Stimulated activated CD8-positive, alpha-beta memory T cell treated with anti-CD3 and anti-CD28 coated beads, Interleukin-15, amount 100 ng/mL, for 48 hours (primary cell): ENCODE results near the gene EPS8.

Source experiments
- DNase-seq, 2 donors: peaks; one replicate each; pipeline ENCODE4 v3.0.0-alpha.2; 2020; ENCODE audit warnings: low read depth in 2 of 2

Gene EPS8

DNA sequence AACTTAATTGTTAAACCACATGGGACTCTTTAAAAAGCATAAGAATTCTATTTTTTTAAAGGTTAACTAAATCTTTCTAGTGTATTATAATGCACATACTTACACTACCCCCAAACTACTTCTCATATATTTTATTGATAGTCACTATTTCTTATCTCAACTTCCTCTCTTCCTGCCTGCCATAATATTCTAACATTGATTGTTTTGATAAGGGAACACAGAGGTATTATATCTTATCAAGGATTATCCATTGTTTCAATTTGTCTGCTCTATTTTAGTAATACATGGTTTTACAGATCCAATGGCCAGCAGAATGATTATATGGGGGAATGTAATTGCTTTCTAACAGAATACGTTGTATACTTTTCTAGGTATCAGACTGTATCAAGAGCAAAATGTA, 98.9 kb downstream of the EPS8 start:
- DNase-seq = no peak

DNA sequence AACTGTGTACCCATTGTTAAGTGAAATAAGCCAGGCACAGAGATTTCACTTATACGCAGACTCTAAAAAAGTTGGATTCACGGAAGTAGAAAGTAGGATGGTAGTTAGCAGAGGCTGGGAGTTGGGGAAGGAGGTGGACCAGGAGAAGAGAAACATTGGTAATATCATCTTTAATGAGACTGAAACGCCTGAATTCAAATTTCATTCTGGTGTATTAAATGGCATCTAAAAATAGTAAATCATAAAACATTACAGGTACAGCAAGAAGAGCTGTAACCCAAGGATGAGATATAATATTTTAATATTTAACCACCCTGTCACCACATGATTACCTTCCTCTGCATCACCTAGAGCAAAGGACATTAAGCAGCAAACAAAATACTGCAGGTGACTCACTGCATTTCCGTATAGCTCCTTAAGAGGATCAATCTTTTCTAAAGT, 99.4 kb downstream of the EPS8 start:
- DNase-seq = no peak

DNA sequence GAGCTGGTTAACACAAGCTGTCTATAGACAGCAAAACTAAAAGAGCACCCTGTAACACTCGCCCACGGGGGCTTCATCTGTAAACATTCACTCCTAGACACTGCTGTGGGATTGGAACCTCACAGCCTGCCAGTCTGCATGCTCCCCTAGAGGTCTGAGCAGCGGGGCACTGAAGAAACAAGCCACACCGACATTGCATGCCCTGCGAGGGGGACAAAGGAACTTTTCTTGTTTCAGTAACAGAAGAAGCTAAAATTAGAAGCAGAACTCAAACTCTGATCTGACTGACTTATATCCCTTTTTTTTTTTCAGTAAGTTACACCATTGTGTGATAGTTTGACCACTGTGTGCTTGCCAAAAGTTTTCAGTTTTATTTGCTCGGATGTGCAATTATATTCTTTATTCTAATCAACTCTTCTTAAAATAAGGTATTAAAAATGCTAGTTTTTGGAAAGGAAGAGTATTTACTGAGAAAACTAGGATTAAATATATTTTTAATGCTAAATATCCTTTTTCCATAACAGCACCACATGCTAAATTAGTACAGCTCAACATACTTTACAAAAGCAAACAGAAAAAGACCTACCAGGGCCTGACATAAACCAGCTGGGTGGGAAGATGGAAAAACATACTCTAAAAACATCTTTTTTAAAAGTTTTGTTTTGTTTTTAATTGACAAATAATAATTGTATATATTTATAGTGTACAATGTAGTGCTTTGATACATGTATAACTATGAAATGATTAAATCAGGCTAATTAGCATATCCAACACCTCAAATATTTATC, 100.2 kb downstream of the EPS8 start:
- no peak for DNase-seq

DNA sequence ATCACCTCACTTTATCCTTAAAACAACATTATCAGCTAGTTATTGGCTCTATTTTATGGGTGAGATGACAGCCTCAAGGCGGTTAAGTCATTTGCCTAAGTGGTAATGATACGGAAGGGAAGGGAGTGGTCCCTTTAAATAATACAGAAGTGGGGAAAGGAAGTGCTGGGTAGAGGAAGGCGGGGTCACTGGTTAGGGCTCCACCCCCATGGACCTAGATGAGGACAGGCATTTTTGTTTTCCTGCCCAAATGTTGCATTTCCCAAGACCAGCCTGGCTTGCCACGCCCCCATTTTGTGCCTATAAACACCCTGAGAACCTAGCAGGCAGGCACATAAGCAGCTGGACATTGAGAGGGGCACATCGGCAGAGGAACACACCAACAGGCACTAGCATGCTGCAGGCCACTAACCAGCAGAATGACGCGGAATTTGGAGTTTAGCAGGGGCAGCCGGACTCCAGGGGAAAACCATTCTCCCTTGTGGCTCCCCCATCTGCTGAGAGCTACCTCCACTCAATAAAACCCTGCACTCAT, 100.9 kb downstream of the EPS8 start:
- no peak for DNase-seq

DNA sequence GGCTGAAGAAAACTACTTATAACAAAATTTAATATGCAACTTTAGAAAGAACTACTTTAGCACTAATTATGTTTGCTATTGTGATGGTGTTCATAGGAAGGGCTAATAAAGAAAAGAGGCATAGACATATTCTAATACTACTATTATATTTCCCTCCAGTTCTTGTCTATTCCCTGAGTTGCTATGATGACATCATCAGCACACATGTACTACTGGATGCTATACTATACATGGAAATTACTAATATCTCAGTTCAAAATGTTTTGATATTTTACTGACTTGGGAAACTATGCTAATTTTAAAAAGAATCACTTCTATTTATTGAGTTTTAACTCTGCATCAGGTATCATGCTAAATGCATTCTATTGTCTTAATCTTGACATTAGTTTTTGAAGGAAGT, 101.6 kb downstream of the EPS8 start:
- no peak for DNase-seq

DNA sequence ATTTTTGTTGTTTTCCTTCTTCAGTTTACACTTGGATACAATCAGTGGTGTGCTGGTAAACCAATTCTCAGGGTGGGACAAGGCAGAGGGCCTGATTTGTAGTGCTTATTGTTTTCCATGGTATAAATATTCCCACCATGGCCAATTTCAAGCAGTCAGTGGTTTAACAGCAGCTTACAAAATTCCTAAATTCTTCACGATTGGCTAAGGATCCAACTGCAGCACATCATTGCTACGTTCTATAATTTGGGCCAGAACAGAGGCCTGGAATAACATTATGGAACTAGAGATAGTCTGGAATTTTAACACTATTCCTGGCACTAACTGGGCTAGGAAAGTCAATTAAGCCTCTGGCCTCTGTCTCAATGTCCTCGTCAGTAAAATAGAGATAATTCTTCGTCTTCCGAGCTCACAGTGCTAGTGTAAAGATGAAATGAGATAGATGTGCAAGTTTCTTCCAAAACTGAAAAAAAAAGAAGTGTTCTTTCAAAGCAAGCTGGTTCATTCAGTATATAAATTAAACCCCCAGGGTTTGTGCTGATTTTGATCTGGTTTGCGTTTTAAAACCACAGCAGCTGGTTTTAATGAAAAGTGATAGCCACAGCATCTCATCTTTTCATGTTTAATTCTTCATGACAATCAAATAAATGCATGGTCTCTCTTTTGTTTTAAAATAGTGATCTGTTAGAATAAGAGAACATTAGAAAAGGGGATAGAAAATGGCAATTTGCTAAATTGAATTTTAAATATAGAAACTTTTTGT, 104.1 kb downstream of the EPS8 start:
- no peak for DNase-seq

DNA sequence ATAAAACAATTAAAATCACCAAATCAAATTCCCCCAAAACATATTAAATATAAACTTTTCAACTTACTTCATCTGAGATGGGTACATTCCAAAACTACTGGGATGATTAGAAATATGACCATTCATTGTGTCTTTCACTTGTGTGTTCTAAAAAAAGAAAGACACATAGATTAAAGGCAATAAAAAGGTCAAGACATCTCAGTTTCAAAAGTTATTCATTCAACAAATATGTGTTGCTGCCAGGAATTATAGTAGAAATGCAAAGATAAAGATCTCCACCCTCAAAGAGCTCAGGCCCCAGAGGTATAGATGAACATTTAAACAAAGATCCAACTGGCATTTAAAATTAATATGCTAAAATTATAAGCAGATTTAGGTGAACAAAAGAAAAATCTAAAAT, 106.4 kb downstream of the EPS8 start:
- no peak for DNase-seq

DNA sequence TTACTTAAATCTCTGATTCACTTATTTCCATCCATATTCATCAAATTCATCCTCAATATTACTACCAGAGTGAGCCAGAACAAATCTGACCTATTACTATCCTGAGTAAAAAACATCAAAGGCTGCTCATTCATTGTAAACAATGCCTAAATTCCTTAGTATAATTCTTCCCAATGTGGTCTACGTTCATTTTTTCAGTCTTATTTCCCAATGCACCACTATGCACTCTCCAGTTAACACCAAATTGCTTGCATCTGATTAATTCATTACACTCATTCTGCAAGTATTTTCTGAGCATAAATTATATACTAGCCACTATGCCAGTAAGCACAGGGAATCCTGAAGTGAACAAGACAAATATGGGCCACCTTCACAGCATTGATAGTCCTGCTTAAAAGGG, 110.0 kb downstream of the EPS8 start:
- DNase-seq = no peak

DNA sequence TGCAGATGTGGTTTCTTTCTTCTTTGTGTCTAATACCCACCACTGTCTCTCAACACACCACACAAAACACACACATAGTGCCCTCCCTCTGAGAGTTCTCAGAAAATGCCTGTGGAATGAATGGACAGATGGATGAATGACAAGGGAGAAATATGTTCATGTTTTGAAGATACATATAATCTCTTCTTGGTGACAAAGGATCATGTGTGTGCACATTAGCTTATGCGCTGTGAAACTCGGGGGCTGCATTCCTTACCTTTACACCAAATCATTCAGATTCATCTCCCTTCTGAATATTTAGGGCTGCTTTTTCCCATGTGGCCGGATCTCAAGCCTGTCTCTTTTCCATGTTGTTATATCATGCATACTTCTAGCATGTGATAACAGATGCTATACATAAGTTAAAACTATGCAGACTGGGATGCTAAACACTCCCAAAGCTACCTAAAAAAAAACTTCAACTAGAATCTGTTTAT, 111.4 kb downstream of the EPS8 start:
- DNase-seq = no peak

DNA sequence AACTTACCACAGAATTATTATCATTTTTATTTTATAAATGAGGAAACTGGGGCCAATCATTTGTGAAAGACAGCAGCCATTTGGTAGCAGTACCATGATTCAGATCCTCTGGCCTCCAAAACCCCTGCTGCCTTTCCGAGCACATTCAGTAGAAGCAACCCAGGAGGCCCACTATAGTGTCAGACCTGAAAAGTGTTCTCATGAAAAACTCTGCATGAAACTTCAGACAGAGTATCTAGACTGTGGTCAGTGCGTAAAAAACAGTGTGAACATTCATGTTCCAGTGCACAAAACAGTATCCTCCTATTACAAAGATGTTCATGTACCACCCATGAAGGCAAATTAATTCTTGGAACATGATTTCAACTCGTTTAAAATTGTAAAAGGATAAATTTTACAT, 112.0 kb downstream of the EPS8 start:
- no peak for DNase-seq

DNA sequence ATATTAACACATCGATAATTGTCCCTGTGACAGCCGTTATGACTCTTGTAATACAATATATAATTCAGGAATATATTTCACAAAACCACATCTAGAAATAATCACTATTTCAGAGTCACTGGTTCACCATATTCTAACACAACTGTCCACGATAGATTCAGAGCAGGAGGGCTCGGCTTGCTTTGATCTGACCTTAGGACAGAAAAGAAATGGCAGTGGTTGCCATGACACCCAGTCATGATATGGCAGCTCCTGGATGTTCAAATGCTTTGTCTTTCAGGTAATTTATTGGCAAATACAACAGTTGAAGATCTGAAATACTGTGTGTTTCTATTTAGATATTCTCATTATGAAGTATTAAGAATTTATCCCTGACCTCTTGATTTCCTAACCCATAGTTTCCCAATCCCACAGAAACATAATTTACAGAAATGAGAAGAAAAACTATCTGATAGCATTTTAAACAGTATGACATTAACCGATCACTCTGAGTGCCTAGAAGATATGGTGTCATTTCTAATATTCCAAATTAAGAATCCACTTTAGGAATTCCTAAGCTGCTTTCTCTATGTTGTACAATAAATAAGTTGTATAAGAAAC, 116.4 kb downstream of the EPS8 start:
- DNase-seq = no peak

DNA sequence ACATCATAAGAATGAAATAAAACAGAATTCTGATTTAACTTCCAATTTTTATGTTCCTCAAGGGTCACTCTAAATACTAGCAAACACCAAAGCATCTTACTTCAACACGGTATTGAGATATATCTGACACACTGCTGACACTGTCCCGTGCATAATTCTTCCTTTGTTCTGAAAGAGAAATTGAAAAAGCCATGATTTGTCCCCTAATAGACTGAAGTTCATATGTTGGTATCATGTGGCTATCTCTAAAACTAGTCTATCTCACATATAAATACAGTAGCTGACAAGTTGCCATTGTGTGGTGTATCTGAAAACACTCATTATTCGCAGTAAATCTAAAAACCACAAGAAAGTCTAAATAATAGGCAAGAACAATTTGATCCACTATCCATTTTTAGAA, 118.4 kb downstream of the EPS8 start:
- DNase-seq = no peak

DNA sequence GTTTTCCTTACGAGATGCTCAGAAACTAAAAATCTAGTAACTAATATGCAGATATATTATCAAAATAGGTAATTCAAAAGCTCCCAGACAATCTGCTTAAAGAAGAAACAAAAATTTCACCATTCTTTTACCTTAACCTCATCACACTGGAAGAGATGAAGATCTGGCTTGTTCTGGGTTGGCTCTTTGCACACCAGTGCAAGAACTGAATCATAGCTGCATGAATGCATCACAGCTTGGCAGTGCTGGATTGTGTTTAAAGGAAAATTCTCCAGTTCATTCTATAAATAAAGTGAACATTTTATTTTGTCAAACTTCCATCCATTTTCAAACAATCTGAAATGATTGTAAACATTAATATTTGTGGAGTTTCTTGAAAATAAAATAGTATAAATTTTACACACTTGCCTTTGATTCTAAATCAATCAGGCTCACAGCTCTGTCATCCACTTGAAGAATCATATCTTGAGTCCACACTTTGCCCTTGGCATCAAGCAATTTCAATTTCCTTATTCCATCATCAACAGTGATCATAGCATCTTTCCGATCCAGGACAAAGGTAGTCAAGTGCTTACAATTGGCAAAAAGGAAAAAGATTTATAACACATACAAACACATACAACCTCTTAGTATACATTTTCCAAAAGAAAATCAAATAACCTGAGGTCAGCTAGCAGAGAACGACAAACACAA, 119.8 kb downstream of the EPS8 start:
- DNase-seq = no peak

DNA sequence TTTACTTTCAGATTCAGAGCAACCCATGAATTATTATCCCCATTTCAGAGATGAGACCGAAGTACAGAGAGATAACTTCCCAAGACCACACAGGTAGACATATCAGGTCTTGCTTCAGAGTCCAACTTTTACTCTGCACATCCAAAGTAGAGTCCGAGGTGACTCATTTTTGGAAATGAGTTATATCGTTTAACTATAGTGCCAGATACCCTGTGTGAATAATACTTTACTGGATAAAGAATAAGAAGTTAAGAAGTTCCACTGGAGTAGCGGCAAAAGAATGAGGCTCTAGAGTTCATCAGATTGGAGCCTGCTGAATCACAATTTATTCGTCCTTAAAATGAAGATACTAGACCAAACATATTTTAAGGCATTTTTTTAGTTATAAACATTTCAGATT, 124.7 kb downstream of the EPS8 start:
- no peak for DNase-seq

DNA sequence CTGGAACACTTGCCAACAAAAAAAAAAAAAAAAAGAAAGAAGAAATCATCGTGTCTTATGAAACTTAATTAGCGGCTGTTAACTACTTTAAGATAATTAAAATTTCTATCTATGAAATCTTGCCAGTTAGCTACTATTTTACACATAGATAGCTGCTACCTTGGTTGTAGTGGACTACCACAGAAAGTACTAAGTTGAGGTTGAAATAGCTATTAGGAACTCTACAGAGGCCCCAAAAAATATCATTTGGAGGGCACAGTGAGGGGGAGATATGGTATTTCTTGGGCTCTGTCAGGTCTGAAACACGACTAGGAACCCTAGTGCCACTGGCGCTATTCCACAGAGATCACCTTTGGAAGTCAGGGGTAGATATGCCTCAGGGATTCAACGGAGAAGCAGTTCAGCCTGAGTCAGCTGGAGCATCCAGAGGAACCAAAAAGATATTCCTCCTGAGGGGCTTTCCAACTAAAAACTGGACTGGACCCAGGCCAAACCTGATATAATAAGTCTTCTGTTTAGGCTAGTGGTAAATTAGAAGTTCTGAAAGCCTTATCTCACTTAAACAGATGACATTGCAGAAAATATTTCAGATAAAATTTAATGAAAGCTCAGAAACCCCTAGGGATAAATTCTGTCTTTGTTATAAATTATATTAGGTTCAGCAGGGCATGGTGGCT, 126.1 kb downstream of the EPS8 start:
- no peak for DNase-seq

DNA sequence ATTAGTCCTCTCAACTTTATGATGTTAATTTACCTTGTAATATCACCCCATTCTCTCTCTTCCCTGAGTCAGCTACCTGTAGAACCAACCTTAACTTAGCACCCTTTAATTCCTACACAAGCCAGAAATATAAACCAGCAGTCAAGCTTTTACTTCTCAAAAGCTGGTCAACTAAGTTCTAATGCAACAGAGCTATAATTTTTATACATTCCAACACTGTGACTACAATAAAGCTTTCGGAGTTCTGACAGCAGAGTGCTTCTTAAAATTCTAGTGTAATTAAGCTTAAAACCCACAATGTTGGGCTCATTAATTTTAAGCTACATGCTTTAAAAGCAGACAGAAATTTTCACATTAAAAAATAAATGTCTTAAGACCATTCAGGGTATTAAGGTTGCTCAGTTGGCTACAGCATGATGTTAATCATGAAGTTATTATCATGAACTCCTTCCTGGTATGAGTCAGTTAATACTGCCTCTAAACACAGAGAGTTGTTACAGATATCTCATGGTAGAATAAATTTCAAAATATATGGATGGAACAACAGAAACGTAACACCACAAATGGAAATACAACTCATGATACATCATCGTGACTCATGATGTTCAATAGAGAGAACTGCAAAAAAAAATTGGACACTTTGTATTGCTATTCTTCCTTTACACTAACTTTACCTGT, 126.7 kb downstream of the EPS8 start:
- DNase-seq = no peak

DNA sequence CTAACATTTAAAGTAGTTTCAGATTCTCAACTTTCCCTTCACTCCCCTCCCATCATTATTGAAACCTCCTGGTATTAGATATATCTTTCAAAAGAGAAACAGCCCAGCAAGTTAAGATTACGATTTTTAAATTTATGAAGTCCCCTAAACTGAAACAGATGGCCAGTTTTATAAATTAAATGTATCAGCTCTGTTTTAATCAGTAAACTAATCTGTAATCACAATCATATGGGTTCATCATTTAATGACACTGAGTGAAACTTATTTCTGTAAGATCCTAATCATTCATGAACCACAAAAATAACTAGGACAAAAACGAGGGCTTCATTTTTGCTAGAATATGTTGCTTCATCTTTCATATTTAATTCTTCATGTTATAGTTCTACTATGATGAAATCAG, 137.8 kb downstream of the EPS8 start:
- no peak for DNase-seq

DNA sequence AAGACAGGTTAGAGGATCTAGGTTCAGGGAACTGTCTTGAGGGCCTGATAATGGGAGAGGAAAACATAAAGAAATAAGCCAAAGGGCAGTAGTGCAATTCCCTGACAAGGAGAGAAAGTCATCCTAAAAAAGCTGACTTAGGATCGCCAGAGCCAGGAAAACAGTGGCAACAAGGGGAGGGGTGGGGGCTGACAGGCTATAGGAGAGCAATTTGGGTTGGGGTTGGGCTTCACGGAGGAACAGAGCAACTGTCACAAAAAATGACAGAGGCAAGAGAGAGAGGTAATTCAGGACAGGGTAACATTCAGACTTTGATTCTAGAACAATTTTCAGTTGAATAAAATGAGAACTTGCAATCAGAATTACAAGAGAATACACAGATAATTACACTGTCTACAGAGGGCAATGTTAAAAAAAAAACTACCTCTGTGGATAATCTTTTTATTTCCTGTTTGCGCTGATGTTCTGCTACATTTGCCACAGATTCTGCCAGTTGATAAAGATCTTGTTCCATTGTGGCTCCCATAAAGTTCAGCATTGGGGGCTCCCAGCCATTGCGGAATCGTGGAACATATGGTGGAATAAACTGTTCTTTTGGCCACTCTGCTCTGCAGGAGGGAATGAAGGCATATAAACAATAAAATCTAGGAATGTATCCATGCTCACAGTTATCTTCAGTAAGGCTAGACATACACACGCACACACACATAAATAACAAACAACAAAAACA, 138.6 kb downstream of the EPS8 start:
- no peak for DNase-seq

DNA sequence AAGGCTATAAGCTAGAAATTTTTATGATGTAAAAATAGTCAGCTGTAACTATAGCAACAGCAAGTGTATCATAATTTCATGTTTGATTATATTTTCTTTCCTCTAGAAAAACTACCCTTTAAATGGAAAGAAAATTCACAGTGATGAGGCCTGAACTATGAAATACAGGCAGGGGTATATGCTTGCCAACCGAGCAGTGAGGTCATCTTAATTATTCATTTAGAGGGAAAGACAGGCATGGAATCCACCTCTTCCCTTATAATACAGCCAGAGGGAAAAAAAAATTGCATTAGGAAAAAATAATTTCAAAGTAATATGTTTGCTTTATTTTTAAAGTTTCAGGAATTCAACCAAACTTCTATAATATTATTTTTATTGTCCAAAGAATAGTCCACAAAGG, 139.8 kb downstream of the EPS8 start:
- no peak for DNase-seq

DNA sequence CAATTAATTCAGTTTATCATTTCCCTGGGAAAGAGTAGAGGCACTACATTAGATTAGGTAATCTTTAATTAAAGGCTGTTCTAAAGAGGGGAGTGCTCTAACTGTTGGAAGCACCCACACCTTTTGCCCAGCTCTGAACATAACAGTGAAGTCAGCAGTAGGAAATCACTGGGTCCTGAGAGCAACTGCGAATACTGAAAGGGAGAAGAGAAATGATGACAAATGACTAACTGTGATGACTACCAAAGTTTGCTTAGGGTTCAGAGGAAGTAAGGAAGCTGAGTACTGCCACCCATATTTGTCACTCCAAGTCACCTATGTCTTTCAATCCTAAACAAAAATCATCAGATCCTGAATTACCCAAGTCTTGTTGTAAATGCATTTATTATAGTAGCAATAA, 140.6 kb downstream of the EPS8 start:
- DNase-seq = no peak
